Measurements from ENCODE around the gene ZBTB46. TPM values are rescaled to one million over a fixed set of nuclear protein-coding genes. Genes with fewer than 3 reads are reported as not detected.

The ZBTB46 gene
- total RNA-seq, 4 donors from 2014 or later = 1.2 to 6.7 (median 5.7) TPM

DNA sequence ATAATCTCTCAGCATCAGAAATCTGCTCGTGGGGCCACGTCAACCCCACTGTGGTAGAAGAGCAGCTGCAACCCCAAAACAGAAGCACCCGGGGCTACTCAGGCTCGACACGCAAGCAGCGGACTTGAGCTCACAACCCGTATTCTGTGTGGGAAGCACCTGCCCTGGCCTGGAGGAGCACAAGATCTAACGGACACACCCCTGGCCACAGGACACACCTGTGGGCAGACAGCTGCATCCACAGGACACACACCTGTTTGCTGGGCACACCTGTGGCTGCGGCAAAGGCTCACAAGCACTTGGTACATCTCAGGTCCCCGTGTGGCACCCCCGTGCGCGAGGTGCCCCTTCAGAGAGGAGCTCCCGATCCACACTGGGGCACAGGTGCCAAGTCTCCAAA lies 36.5 kb downstream of the ZBTB46 start:
- DNase-seq (ENCODE audit: low spot score in 2 of 2) = no peak
- TF ChIP-seq CTCF (IDR thresholded peaks at IDR 0.05) = no peak
- no peak for TF ChIP-seq POLR2A (IDR thresholded peaks at IDR 0.05)
- intact Hi-C loops (cut with DNase I; ENCODE audit: low total_unique reads) = no loop called here
- 85% methylated on average over 13 to 14 of the region's 14 CpGs for WGBS, 2 donors
- H3K4me3 ChIP-seq (ENCODE audit: low read depth, poor library complexity, severe bottlenecking) = no peak overlapping the region

DNA sequence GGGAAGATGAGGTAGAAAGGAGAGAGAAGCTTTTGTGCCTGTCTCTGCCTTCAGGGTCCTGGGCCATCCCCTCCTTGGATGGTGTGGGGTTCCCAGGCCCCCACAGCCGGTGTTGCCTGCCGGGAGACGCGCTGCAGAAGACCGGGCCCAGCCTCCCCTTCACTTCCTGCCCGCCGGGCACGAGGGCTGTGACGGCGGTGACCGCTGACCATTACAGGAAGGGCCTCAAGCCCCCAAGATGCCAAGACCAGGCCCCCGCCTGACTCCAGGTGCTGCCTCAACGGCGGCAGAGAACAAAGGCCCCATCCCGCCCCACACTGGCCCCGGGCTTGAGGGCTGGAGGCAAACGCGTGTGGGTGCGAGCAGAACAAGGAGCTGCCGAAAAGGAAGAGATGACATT lies 38.2 kb downstream of the ZBTB46 start:
- TF ChIP-seq POLR2A (IDR thresholded peaks at IDR 0.05) (no peak), CTCF (IDR thresholded peaks at IDR 0.05) (no peak)
- intact Hi-C loops (cut with DNase I; ENCODE audit: low total_unique reads) = no loop called here
- DNase-seq (ENCODE audit: low spot score in 2 of 2) = no peak
- 72 to 76% methylated on average over 20 of the region's 20 CpGs for WGBS, 2 donors
- H3K4me3 ChIP-seq (ENCODE audit: low read depth, poor library complexity, severe bottlenecking) = no peak overlapping the region

- WGBS, 2 donors = 69 to 71% methylated on average over 18 to 23 of the region's 23 CpGs
- no peak overlapping the region for H3K4me3 ChIP-seq (ENCODE audit: low read depth, poor library complexity, severe bottlenecking)
- intact Hi-C loops (cut with DNase I; ENCODE audit: low total_unique reads) = no loop called here
- TF ChIP-seq POLR2A (IDR thresholded peaks at IDR 0.05) = no peak
- no peak for TF ChIP-seq CTCF (IDR thresholded peaks at IDR 0.05)
- DNase-seq (ENCODE audit: low spot score in 2 of 2) = no peak
Measured at GRCh38 chr20:63791497-63792156, 39.4 kb downstream of the ZBTB46 start.

DNA sequence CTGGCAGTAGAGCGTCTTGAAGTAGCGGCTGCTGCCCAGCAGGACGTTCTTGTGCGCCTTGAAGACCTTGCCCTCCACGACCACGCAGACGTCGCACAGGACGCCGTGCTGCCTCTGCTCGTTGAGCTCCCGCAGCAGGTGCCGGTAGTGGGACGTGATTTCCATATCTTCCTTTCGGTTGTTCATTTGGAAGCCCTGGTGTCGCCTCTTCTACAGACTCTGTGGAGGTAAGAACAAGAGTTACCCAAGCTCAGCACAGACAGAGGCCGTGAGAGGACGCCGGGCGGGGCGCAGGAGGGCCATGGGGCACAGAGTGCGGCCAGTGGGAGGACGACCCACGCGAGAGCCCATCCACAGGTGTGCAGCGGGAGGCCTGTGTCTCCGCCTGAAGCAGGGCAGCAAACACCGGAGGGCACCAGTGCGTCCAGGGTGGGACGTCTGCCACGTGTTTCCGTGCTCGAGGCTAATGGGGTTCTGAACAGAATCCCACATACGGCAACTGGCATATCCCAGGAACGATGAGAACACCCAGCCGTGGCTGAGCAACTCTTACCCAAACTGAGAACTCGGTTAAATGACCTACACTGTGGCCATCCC lies 40.4 kb downstream of the ZBTB46 start:
- TF ChIP-seq POLR2A (IDR thresholded peaks at IDR 0.05) = no peak
- TF ChIP-seq CTCF (IDR thresholded peaks at IDR 0.05) = no peak
- intact Hi-C loops (cut with DNase I; ENCODE audit: low total_unique reads) = no loop called here
- no peak overlapping the region for H3K4me3 ChIP-seq (ENCODE audit: low read depth, poor library complexity, severe bottlenecking)
- no peak for DNase-seq (ENCODE audit: low spot score in 2 of 2)
- 93% methylated on average over 37 of the region's 37 CpGs for WGBS, 2 donors

DNA sequence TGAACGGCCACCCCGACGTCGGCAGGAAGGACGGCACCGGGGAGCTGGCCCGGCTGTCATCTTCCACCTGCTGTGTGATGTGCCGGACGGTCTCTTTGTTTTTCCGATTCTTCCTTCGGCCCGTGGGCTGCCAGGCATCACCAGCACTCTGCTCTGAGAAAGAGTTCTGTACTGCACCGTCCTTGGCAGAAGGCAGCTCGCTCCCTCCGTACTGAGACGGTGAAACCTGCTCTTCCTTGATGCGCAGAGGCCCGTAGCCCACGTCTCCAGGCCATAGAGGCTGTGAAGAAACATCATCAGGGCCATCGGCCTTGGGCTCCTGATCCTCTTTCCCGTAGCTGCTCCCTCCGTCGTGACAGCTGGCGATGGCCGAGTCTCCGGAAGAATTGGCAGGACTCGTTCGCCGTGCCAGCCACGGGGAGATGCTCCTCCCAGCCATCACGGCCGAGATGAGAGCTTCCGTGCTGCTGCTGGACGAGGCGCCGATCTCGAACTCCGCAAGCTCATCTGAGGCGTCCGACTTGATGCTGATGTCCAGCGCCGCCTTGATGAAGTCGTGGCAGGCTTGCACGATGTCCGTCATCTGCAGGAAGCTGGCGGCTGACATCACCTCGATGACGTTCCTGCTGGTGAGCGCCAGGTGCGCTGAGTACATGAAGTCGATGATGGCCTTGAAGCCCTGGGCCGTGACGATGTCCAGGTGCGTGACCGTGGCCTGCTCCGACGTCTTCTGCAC lies 41.1 kb downstream of the ZBTB46 start:
- H3K4me3 ChIP-seq (ENCODE audit: low read depth, poor library complexity, severe bottlenecking) = no peak overlapping the region
- intact Hi-C loops (cut with DNase I; ENCODE audit: low total_unique reads) = loop anchor here (10.0 kb wide), 1 partner anchor 185 kb away; the partner anchor contains the start of gene SAMD10
- 93% methylated on average over 55 to 57 of the region's 57 CpGs for WGBS, 2 donors
- no peak for DNase-seq (ENCODE audit: low spot score in 2 of 2)
- TF ChIP-seq POLR2A (IDR thresholded peaks at IDR 0.05) = no peak
- TF ChIP-seq CTCF (IDR thresholded peaks at IDR 0.05) = no peak

All from lower leg skin (tissue), 4 donors.